Spinal cord (tissue), 10 donors: ENCODE measurements around the gene TCERG1. TPM values are rescaled to one million over a fixed set of nuclear protein-coding genes. Genes with fewer than 3 reads are reported as not detected.
A peak's percentile ranks its signal among the peaks of the same experiment; 100 is the strongest.

Source experiments
- DNase-seq, 6 donors: peaks; one replicate each; pipeline versions ENCODE4 v3.0.0 to v3.0.0-alpha.2; 2013 to 2015; ENCODE audit warnings: low spot score in 6 of 6, low read depth in 4 of 6
- H3K27ac ChIP-seq: one replicate; pipeline ENCODE4 v1.5.1; 2013; ENCODE audit warnings: low read depth, low read length, control low read depth
- H3K27me3 ChIP-seq: one replicate; pipeline ENCODE4 v1.6.1; 2013; ENCODE audit warnings: low read length; ENCODE audit not compliant: control insufficient read depth, insufficient read depth
- H3K36me3 ChIP-seq: one replicate; pipeline ENCODE4 v1.6.1; 2013; ENCODE audit warnings: low read length; ENCODE audit not compliant: control insufficient read depth, insufficient read depth
- H3K4me1 ChIP-seq: one replicate; pipeline ENCODE4 v1.6.1; 2013; ENCODE audit warnings: low read length; ENCODE audit not compliant: control insufficient read depth, insufficient read depth
- H3K4me3 ChIP-seq: one replicate; pipeline ENCODE4 v1.5.1; 2013; ENCODE audit warnings: low read depth, low read length, control low read depth
- H3K9me3 ChIP-seq: one replicate; pipeline ENCODE4 v1.6.1; 2013; ENCODE audit warnings: low read length; ENCODE audit not compliant: control insufficient read depth, insufficient read depth
- WGBS: methylation state at CpG from one replicate; pipeline ENCODE4 v1.1.5; 2013; ENCODE audit warnings: missing lambda C conversion rate; ENCODE audit not compliant: insufficient coverage; 5-methylcytosine and 5-hydroxymethylcytosine counted together
- polyA plus RNA-seq, 2 donors: library from polyadenylated mRNA; unstranded; fragments of 120-200 nt; gene quantifications; one replicate each; pipeline ENCODE4 v1.2.1, GENCODE V29; 2013; ENCODE audit not compliant: insufficient read length in 2 of 2
- total RNA-seq, 2 donors: library from RNA; depleted of rRNA in 1 of 2; stranded (reverse); fragments of 120-200 nt in 1 of 2; fragments of >200 nt in 1 of 2; gene quantifications; one replicate each; pipeline versions ENCODE4 v1.2.3 to v1.2.4, GENCODE V29; 2013 to 2014
- donor health status: healthy.

Gene TCERG1
- total and polyA plus RNA-seq, 4 donors: 60.0 to 99.8 (median 88.3) TPM

DNA sequence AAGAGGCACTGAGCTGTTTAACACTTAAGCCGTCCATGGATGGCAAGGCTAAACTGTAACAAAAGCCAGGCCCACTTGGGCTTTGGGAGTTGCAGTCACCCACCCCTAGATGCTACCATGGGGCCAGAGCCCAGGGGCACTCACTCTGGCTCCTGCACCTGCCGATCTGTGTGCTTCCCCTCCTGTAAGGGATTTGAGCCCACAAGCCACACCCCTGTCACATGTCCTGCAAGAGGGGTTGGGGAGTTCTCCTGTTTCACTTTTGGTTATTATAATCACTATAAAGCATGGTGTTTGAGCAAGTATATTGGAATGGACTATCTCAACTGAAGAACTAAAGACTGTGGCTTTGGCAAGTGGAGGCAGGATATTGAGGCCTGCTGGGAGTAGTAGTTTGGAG, 82.9 kb downstream of the TCERG1 start:
- no peak overlapping the region for H3K4me3 ChIP-seq
- H3K27me3 ChIP-seq: no peaks in the 10 kb centered on the region
- H3K4me1 ChIP-seq: no peaks in the 10 kb centered on the region
- no peaks in the 10 kb centered on the region for H3K9me3 ChIP-seq
- H3K36me3 ChIP-seq: no peaks in the 10 kb centered on the region
- no peak overlapping the region for H3K27ac ChIP-seq
- DNase-seq: no peak
- 100% methylated on average over 1 of the region's 2 CpGs for WGBS

GRCh38 chr5:146533260-146533857, 86.2 kb downstream of the TCERG1 start:
- no peak overlapping the region for H3K4me3 ChIP-seq
- peak; percentile 60 to 95 (median 76) for DNase-seq
- no peaks in the 10 kb centered on the region for H3K36me3 ChIP-seq
- WGBS: 16% methylated on average over 3 of the region's 7 CpGs
- H3K27ac ChIP-seq: no peak overlapping the region
- no peaks in the 10 kb centered on the region for H3K4me1 ChIP-seq
- H3K27me3 ChIP-seq: no peaks in the 10 kb centered on the region
- H3K9me3 ChIP-seq: no peaks in the 10 kb centered on the region

DNA sequence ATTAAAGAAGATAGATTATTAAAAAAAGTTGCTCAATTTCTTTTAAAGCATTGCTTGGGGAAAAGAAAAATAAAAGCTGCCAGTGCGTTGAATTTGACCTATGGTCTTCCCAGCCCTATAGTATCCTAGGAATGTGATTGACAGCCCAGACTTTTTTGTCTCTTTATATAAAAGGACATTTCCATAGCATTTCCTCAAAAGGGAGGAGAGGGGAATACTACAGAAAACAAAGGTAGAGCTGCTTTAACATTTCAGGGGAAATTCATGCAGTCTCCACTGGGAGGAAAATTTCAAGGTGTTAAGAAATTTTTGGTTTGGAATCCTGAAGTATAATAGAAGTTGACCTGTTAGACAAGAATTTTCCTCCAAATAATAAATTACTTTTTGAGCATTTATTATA, 86.7 kb downstream of the TCERG1 start:
- no peak for DNase-seq
- Histone ChIP-seq H3K4me3 (no peak overlapping the region), H3K27me3 (no peaks in the 10 kb centered on the region), H3K27ac (no peak overlapping the region), H3K36me3 (no peaks in the 10 kb centered on the region), H3K9me3 (no peaks in the 10 kb centered on the region), H3K4me1 (no peaks in the 10 kb centered on the region)
- WGBS: no CpG with 5 or more reads among the region's 1 CpG

DNA sequence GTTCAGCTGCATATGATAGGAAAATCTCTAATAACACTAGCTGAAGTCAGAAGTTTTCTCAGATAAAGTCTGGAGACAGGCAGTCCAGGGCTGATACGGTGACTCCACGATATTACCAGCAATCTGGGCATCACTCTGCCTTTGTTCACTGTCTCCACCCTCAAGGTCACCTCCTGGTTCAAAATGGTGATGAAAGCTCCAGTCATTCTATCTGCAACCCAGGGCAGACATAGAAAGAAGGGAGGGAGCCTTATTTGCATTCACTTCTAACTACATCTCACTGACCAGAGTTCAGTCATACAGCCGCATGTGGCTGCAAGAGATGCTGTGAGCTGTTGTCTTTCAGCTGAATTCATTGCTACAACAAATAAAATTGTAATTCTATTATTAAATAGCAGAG, 91.3 kb downstream of the TCERG1 start:
- no peak for DNase-seq
- Histone ChIP-seq H3K27ac (no peak overlapping the region), H3K4me1 (peaks cover 6% of the 10 kb centered on the region), H3K36me3 (no peaks in the 10 kb centered on the region), H3K4me3 (no peak overlapping the region), H3K27me3 (no peaks in the 10 kb centered on the region), H3K9me3 (no peaks in the 10 kb centered on the region)
- no CpG with 5 or more reads among the region's 3 CpGs for WGBS

- Histone ChIP-seq H3K27me3 (no peaks in the 10 kb centered on the region), H3K4me1 (peaks cover 6% of the 10 kb centered on the region), H3K27ac (no peak overlapping the region), H3K9me3 (no peaks in the 10 kb centered on the region), H3K36me3 (no peaks in the 10 kb centered on the region), H3K4me3 (no peak overlapping the region)
- WGBS: no CpG with 5 or more reads among the region's 4 CpGs
- no peak for DNase-seq
Measured at GRCh38 chr5:146539973-146540372, 92.8 kb downstream of the TCERG1 start.

GRCh38 chr5:146540414-146540813, 93.3 kb downstream of the TCERG1 start:
- Histone ChIP-seq H3K9me3 (no peaks in the 10 kb centered on the region), H3K36me3 (no peaks in the 10 kb centered on the region), H3K27me3 (no peaks in the 10 kb centered on the region), H3K4me1 (peaks cover 6% of the 10 kb centered on the region), H3K4me3 (no peak overlapping the region), H3K27ac (no peak overlapping the region)
- WGBS: 40% methylated on average over 1 of the region's 2 CpGs
- DNase-seq: no peak

- no peak overlapping the region for H3K27ac ChIP-seq
- peaks cover 6% of the 10 kb centered on the region for H3K4me1 ChIP-seq
- 7% methylated on average over 6 of the region's 16 CpGs for WGBS
- no peaks in the 10 kb centered on the region for H3K27me3 ChIP-seq
- H3K9me3 ChIP-seq: no peaks in the 10 kb centered on the region
- DNase-seq: peak; percentile 49 to 94 (median 56)
- no peaks in the 10 kb centered on the region for H3K36me3 ChIP-seq
- H3K4me3 ChIP-seq: no peak overlapping the region
Measured at GRCh38 chr5:146541958-146542849, 95.1 kb downstream of the TCERG1 start.

GRCh38 chr5:146544232-146544631, 97.1 kb downstream of the TCERG1 start:
- H3K36me3 ChIP-seq: no peaks in the 10 kb centered on the region
- H3K27me3 ChIP-seq: no peaks in the 10 kb centered on the region
- no peak for DNase-seq
- H3K4me3 ChIP-seq: no peak overlapping the region
- peaks cover 6% of the 10 kb centered on the region for H3K4me1 ChIP-seq
- no peaks in the 10 kb centered on the region for H3K9me3 ChIP-seq
- H3K27ac ChIP-seq: no peak overlapping the region

DNA sequence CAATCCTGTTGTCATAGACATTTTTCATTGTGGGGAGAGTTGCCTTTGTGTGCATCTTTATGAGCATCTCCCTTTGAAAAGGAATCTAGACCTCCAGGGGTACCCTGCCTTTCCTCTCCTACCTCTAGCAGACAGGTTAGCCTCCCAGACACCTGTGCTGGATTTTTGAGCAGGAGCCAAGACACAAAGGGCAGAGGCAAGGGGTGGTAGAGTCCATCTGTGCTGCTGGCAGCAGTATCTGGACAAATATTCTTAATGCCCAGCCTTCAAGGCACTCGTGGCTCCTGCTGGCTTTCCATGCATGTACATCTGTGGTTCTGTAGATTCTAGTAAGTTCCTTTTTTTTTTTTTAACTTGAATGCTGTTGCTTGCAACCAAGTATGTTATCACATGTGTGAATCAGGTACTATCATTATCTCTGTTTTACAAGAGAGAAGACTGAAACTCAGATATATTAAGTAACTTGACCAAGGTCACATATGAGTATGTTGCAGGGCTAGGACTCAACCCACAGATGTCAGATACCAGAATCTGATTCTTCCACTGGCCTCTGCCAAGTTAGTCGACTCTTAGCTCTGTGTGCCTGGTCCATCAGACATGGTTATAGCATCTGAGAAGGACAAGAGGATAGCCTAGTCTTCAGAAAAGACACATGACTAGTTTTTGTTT, 101.8 kb downstream of the TCERG1 start:
- no CpG with 5 or more reads among the region's 2 CpGs for WGBS
- H3K27ac ChIP-seq: no peak overlapping the region
- no peaks in the 10 kb centered on the region for H3K4me1 ChIP-seq
- no peak for DNase-seq
- H3K36me3 ChIP-seq: no peaks in the 10 kb centered on the region
- H3K9me3 ChIP-seq: no peaks in the 10 kb centered on the region
- no peak overlapping the region for H3K4me3 ChIP-seq
- no peaks in the 10 kb centered on the region for H3K27me3 ChIP-seq
